Uterus (tissue), 2 donors: ENCODE measurements around the gene WWC1.

Source experiments
- CTCF ChIP-seq, 4 experiments: fragments of 200-600 bp in 2 of 4; fragments of 450-650 bp in 2 of 4; sonication (generic) in 2 of 4; IDR thresholded peaks; one replicate each; pipeline ENCODE4 v1.5.1; 2016 to 2019; ENCODE audit warnings: antibody characterized with exemption in 4 of 4, mild to moderate bottlenecking in 2 of 4, moderate library complexity in 1 of 4
- POLR2A ChIP-seq, 2 donors: fragments of 450-650 bp; IDR thresholded peaks; one replicate each; pipeline ENCODE4 v1.6.1; 2016; ENCODE audit warnings: antibody characterized with exemption in 2 of 2, mild to moderate bottlenecking in 1 of 2, moderate library complexity in 1 of 2

- TF ChIP-seq CTCF (IDR thresholded peaks at IDR 0.05), result no peak
- TF ChIP-seq POLR2A (IDR thresholded peaks at IDR 0.05), result no peak
Observed at GRCh38 chr5:168339109-168339771, 47.8 kb downstream of the WWC1 start.
